Measurements from ENCODE around the gene SPTLC3. TPM values are rescaled to one million over a fixed set of nuclear protein-coding genes. Genes with fewer than 3 reads are reported as not detected.
A peak's percentile ranks its signal among the peaks of the same experiment; 100 is the strongest.

The SPTLC3 gene
- total and polyA plus RNA-seq, 2 of the 13 experiments (the other 11 are each of a cell fraction or from before 2014, with no cell fraction given), result 20.5 to 95.6 TPM

- TF ChIP-seq NR2C2 (CRISPR knock-in tag; IDR thresholded peaks at IDR 0.05; ENCODE audit: borderline replicate concordance) (0 out of 2 replicates have a peak, but pooled peaks have one; percentile 45), CBX5 (CRISPR knock-in tag; IDR thresholded peaks at IDR 0.05; ENCODE audit: borderline replicate concordance) (no peak), TCF12 (IDR thresholded peaks at IDR 0.05) (no peak), TCF12 (CRISPR knock-in tag; IDR thresholded peaks at IDR 0.05) (no peak), FOXM1 (CRISPR knock-in tag; IDR thresholded peaks at IDR 0.05) (no peak), MED13 (CRISPR knock-in tag; IDR thresholded peaks at IDR 0.05) (peak; percentile 86; the same call in 1 of the 2 replicates), ZNF614 (CRISPR knock-in tag; IDR thresholded peaks at IDR 0.05; ENCODE audit: borderline replicate concordance) (peak; percentile 44; the same call in 1 of the 2 replicates), ZNF768 (CRISPR knock-in tag; IDR thresholded peaks at IDR 0.05) (no peak), ISL2 (CRISPR knock-in tag; IDR thresholded peaks at IDR 0.05) (peak; percentile 98), SALL2 (CRISPR knock-in tag; IDR thresholded peaks at IDR 0.05) (no peak), ZNF224 (CRISPR knock-in tag; IDR thresholded peaks at IDR 0.05) (no peak), FOXP1 (IDR thresholded peaks at IDR 0.05) (no peak), FOXP1 (CRISPR knock-in tag; IDR thresholded peaks at IDR 0.05) (peak; percentile 62; the same call in 1 of the 2 replicates), TFAP4 (IDR thresholded peaks at IDR 0.05; ENCODE audit: borderline replicate concordance, low read depth) (peak; percentile 48; the same call in 1 of the 2 replicates), GPN1 (CRISPR knock-in tag; IDR thresholded peaks at IDR 0.05; ENCODE audit: borderline replicate concordance) (no peak), RERE (CRISPR knock-in tag; IDR thresholded peaks at IDR 0.05; ENCODE audit: low read depth) (peak; percentile 81), ZNF598 (CRISPR knock-in tag; IDR thresholded peaks at IDR 0.05; ENCODE audit: borderline replicate concordance) (no peak), HNF4A (CRISPR knock-in tag; IDR thresholded peaks at IDR 0.05) (peak; percentile 69), CHD2 (IDR thresholded peaks at IDR 0.05; ENCODE audit: low read depth, low read length) (no peak), MIER3 (CRISPR knock-in tag; IDR thresholded peaks at IDR 0.05; ENCODE audit: borderline replicate concordance) (peak; percentile 93; the same call in 1 of the 2 replicates), MTF1 (CRISPR knock-in tag; IDR thresholded peaks at IDR 0.05) (peak; percentile 29; the same call in 1 of the 2 replicates)
- TF ChIP-seq, protein P1, sequence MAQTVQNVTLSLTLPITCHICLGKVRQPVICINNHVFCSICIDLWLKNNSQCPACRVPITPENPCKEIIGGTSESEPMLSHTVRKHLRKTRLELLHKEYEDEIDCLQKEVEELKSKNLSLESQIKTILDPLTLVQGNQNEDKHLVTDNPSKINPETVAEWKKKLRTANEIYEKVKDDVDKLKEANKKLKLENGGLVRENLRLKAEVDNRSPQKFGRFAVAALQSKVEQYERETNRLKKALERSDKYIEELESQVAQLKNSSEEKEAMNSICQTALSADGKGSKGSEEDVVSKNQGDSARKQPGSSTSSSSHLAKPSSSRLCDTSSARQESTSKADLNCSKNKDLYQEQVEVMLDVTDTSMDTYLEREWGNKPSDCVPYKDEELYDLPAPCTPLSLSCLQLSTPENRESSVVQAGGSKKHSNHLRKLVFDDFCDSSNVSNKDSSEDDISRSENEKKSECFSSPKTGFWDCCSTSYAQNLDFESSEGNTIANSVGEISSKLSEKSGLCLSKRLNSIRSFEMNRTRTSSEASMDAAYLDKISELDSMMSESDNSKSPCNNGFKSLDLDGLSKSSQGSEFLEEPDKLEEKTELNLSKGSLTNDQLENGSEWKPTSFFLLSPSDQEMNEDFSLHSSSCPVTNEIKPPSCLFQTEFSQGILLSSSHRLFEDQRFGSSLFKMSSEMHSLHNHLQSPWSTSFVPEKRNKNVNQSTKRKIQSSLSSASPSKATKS (CRISPR knock-in tag; IDR thresholded peaks at IDR 0.05), result no peak
- TF ChIP-seq, protein P2, sequence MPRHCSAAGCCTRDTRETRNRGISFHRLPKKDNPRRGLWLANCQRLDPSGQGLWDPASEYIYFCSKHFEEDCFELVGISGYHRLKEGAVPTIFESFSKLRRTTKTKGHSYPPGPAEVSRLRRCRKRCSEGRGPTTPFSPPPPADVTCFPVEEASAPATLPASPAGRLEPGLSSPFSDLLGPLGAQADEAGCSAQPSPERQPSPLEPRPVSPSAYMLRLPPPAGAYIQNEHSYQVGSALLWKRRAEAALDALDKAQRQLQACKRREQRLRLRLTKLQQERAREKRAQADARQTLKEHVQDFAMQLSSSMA (CRISPR knock-in tag; IDR thresholded peaks at IDR 0.05), result no peak
Measured at GRCh38 chr20:13121840-13122515, 113.2 kb downstream of the SPTLC3 start (continued).
